T-helper 1 cell (primary cell): ENCODE results near the gene GAS6.
"Not testable (repeated sequence)": the region's sequence is repeated elsewhere in the genome, so short reads cannot be mapped to it uniquely, and the experiment has no call there.

Experiments
- DNase-seq, 5 donors: peaks; one replicate each; pipeline ENCODE4 v3.0.0-alpha.2; 2012 to 2020

Gene GAS6

GRCh38 chr13:113836768-113837559, 26.9 kb downstream of the GAS6 start:
- DNase-seq = no peak

GRCh38 chr13:113835461-113836270, 28.2 kb downstream of the GAS6 start:
- DNase-seq = no peak

GRCh38 chr13:113834496-113835200, 29.2 kb downstream of the GAS6 start:
- no peak for DNase-seq

- DNase-seq = not testable (repeated sequence)
Measured at GRCh38 chr13:113834006-113834405, 29.9 kb downstream of the GAS6 start.

- DNase-seq = no peak
Measured at GRCh38 chr13:113833111-113833830, 30.6 kb downstream of the GAS6 start.

GRCh38 chr13:113832631-113833030, 31.2 kb downstream of the GAS6 start:
- DNase-seq = no peak

GRCh38 chr13:113832205-113832604, 31.7 kb downstream of the GAS6 start:
- DNase-seq = no peak

- no peak for DNase-seq
Measured at GRCh38 chr13:113831061-113831460, 32.8 kb downstream of the GAS6 start.

GRCh38 chr13:113830426-113830950, 33.4 kb downstream of the GAS6 start:
- not testable (repeated sequence) for DNase-seq

GRCh38 chr13:113828282-113828825, 35.5 kb downstream of the GAS6 start:
- DNase-seq = no peak

- no peak for DNase-seq
Measured at GRCh38 chr13:113827021-113827420, 36.9 kb downstream of the GAS6 start.

- not testable (repeated sequence) for DNase-seq
Measured at GRCh38 chr13:113826446-113826845, 37.4 kb downstream of the GAS6 start.

- no peak for DNase-seq
Measured at GRCh38 chr13:113825841-113826240, 38.0 kb downstream of the GAS6 start.

GRCh38 chr13:113823771-113824170, 40.1 kb downstream of the GAS6 start:
- DNase-seq = no peak

- no peak for DNase-seq
Measured at GRCh38 chr13:113822956-113823744, 40.7 kb downstream of the GAS6 start.

- DNase-seq = no peak
Measured at GRCh38 chr13:113822266-113822665, 41.6 kb downstream of the GAS6 start.

- no peak for DNase-seq
Measured at GRCh38 chr13:113821847-113822246, 42.0 kb downstream of the GAS6 start.

GRCh38 chr13:113820813-113821651, 42.8 kb downstream of the GAS6 start:
- DNase-seq = no peak

- no peak for DNase-seq
Measured at GRCh38 chr13:113819731-113820715, 43.9 kb downstream of the GAS6 start.
